Tibial nerve (tissue), 3 donors: ENCODE measurements around the gene HAUS2.

Experiments
- CTCF ChIP-seq, 5 experiments: fragments of 200-600 bp in 3 of 5; fragments of 450-650 bp in 2 of 5; sonication (generic) in 3 of 5; IDR thresholded peaks; one replicate each; pipeline ENCODE4 v1.5.1; 2016 to 2019; ENCODE audit warnings: antibody characterized with exemption in 5 of 5, mild to moderate bottlenecking in 3 of 5, moderate library complexity in 2 of 5
- POLR2A ChIP-seq, 2 donors: fragments of 450-650 bp; IDR thresholded peaks; one replicate each; pipeline ENCODE4 v1.6.1; 2017; ENCODE audit warnings: antibody characterized with exemption in 2 of 2, mild to moderate bottlenecking in 2 of 2, moderate library complexity in 2 of 2

- TF ChIP-seq CTCF (IDR thresholded peaks at IDR 0.05): peak in 1 of 5 experiments; percentile 17
- peak; percentile 43 to 63 for TF ChIP-seq POLR2A (IDR thresholded peaks at IDR 0.05)
Measured at GRCh38 chr15:42581272-42581730, 32.7 kb downstream of the HAUS2 start.
